ENCODE data around the gene PRRX2.

Gene PRRX2

DNA sequence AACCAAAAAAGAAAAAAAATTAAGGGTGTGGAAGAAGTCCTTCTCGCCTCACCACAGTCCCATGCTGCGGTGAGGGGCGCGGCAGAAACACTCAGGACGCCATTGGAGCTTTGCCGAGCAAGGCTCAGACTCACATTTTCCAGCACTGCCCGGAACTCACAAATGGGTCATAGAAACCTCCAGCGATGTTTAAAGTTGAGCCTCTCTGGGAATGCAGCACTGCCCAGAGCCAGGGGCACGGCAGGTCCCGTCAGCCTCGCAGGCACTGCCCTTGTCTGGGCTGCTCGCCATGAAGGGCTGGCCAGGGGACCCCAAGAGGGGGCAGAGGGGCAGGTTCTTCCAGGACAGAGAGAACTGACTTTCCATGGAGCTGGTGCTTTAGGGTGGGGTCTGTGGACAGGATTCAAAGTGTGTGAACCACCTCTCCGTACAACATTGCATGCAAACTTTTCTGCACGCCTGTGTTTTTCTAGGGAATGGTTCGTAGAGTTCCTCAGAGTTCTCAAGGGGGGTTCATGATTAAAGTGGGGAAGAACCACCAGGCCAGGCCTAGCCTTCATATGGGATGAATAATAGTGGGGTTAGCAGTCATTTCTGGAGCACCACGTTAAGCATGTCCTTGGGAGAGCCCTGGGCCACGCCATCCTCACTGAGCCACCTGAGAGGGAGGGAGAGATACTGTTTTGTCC lies 38.4 kb downstream of the PRRX2 start:
- DNase-seq = peak in 3 of 56 donors; percentile 9 to 25 (median 13)

DNA sequence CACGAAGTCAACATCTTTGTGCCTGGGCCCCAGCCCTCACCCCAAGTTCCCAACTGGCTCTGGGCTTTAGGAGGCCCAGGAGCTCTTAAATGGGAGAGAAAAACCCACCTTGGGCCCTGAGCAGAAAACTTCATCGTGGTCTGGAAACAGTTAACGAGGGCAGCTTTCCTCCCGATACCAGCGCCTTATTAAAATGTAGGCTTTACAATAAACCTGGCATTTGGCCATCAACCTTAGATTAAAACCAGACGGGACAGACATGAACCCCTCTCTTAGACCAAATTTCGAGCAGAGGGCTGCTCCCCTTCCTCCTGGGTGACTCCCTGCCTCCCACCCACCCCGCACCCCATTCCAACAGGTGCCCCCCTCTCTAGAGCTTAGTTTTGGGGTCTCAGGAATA lies 39.4 kb downstream of the PRRX2 start:
- DNase-seq = no peak

DNA sequence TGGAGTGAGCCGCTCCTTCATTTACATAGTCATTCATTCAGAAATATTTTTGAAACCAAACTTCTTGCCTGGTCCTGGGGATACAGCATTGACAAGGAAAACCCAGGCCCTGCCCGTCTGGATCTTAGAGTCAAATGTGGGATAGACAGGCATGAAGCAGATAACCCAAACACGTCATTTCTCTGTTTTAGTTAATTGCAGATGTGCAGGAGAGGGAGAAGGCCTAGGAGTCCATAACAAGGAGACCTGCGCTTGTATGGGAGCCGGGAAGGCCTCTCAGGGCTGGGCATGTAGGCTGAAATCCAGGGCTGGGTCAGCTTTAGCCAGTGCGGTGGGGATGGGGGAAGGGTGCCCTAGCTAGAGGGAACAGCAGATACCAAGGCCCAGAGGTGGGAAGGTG lies 43.3 kb downstream of the PRRX2 start:
- no peak for DNase-seq

DNA sequence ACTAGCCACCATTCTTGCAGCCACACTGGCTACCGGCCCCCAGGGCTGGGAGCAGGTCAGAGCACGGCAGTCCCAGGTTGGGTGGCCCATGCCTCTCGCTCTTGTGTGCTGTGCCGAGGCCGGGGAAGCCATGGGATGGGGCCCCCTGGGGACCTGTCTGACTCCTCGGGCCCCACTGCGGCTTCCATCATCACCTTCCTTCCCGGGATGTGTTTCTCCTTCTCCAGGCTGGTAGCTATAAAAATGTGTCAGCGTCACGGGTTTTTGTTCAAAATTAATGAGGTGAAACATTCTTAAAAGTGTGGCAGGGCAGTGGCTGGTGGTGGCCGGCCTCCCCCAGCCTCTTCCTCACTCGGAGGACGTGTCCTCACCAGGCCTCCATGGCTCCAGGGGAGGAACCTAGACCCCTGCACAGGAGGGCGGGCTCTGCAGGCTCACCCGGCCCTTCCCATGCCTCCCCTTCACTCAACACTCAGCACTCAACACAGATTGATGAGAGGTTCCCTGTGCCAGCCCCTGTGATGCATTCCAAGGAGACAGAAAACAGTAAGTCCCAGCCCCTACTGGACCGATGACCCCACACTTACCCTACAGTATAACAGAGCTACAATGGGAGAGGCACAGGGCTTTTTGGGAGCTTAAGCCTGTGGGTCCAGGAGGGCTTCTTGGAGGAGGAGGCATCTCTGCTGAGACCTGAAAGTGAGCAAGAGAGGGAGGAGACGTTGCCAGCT lies 44.2 kb downstream of the PRRX2 start:
- no peak for DNase-seq

DNA sequence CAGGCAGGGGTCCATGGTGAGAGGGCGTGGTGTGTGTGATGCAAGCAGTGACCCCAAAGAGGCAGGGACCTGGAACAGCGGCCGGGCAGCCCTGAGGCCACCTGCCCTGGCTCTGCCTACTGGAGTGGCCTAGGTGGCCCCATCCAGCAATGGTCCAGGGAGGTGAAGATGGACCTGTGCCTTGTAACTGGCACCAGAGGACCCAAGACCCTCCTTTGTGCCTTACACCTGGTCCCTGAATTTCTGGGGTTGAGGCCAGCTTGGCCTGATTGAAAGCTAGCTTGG lies 44.7 kb downstream of the PRRX2 start:
- DNase-seq = no peak

DNA sequence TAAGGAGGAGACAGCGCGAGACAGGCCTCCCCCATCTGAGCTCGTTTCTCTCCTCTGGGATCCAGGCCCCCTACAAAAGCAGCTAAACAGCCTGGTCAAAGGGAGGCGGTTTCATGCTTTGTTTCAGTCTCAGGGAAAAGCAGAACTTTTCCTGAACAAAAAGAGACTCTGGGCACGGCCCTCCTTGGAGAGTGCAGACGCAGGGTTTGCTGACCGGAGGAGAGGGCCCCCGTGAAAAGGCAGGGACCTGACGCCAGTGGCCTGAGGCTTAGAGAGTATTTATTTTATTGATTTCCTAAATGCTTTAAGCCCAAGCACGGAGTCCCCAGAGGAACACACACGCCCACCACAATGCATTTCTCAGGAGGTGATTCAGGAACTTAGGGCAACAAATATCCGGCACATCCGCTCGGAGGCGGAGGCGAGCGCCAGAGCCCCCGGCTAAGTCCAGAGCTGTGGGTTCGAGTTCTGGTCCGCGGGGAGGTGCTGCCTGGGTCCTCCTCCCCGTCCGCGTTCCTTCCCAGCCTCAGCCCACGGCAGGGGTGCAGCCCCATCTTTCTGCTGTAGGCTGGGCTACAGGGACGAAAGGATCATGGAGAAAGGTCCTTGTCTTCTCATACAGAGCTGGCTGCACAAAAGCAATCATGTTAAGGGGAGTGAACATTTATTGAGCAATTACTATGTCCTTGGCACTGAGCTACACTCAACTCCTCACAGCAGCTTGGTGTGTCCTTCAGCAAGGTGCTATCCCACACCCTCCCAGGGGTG lies 47.4 kb downstream of the PRRX2 start:
- DNase-seq = peak in 11 of 56 donors; percentile 3 to 60 (median 27)

DNA sequence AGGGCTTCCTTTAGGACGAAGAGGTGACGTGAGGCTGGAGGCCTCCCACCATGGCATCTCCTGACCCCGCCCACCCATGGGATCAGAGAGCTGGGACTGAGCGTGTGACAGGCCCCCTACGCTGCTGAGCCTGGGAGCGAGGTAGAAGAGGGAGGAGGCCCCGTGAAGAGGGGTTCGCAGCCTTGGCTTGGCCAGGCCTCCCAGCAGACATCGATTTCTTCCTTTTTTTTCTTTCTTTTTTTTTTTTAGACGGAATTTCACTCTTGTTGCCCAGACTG lies 47.9 kb downstream of the PRRX2 start:
- DNase-seq = no peak

DNA sequence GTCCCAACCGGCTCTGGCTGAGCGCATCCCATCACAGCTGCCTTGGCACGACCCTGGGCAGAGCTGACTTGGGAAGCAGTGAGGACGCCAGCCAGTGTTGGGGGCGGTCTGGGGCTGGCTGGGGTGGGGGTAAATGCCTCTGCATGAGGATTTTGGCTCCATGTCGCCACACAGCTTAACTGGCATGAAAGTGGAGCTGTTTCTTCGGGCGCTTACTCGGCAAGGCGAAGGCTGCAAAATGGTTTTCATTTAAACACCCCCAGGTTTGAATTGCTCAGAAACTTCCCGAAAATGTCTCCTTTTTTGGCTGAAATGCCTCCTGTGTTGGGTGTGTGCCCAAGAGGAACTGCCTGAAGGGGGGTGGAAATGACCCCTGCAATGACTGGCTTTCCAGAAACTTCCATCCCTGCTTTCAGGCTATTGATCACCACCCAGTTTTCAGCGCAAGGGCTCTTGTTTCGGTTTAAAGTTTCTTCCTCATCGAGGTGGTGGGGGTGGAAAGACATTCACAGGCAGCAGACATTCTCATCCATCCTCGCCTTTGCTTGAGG lies 49.1 kb downstream of the PRRX2 start:
- DNase-seq = peak in 12 of 56 donors; percentile 11 to 52 (median 24)

DNA sequence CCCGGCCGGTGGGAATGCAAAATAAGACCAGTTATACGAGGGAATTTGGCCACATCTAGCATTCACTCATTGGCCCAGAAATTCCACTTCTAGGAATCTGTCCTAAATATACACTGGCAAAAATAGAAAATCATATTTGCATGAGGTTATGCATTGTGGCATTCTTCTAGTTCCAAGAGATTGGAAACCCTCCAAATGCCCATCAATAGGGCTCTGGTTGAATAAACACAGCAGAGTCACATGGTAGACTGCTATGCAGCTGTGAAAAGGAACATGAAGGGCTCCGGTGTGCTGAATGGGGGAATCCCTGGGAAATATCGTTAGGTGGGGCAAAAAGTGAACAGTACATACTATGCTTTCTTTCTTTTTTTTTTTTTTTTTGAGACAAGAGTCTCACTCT lies 50.6 kb downstream of the PRRX2 start:
- no peak for DNase-seq

DNA sequence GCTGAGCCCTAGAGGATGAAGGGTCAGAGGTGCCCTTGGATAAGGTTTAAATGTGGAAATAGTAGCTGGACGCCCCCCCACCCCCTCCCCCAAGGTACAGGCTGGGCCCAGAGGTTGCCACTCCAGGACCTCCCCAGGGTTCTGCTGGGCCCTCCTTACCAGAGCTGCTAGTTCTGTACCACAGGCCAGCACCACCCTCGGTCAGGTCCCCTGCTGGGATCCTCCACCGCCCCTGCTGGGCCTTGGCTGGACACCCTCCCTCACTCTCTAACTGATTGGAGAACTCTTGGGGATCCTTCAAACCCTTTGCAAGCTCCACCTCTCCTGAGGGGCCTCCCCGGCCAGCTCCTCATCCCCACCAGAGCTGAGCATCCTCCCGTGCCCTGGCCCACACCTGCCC lies 52.5 kb downstream of the PRRX2 start:
- no peak for DNase-seq

DNA sequence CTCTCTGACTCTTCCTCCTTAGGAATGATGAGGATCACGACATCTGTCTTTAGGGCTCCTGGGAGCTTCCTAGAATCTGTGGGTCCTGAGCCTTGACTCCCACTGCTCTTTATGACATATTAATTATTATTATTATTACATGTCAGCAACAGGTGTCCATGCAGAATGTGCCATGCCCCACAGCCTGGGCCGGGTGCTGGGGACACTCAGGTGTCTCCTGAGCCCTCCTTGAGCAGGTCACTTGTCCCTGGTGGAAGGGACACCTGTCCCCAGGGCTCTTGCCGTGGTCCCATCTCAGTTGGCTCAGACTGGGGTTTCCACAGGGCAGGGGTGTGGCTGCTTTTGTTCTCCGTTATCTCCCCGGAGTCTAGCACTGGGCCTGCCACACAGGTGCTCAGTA lies 53.2 kb downstream of the PRRX2 start:
- DNase-seq = no peak

DNA sequence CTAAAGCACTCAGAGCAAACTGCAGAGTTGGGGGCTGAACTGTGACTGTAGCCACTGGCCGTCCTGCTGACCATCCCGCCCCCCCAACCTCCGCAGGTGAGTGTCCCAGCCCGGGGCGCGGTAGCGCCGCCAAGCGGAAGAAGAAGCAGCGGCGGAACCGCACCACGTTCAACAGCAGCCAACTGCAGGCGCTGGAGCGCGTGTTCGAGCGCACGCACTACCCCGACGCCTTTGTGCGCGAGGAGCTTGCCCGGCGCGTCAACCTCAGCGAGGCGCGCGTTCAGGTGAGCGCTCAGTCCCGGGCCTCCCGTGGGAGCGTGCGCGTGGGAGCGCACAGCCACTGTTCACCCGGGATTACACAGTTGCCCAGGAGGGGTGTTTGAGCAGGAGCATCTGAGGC lies 53.7 kb downstream of the PRRX2 start:
- DNase-seq = no peak

DNA sequence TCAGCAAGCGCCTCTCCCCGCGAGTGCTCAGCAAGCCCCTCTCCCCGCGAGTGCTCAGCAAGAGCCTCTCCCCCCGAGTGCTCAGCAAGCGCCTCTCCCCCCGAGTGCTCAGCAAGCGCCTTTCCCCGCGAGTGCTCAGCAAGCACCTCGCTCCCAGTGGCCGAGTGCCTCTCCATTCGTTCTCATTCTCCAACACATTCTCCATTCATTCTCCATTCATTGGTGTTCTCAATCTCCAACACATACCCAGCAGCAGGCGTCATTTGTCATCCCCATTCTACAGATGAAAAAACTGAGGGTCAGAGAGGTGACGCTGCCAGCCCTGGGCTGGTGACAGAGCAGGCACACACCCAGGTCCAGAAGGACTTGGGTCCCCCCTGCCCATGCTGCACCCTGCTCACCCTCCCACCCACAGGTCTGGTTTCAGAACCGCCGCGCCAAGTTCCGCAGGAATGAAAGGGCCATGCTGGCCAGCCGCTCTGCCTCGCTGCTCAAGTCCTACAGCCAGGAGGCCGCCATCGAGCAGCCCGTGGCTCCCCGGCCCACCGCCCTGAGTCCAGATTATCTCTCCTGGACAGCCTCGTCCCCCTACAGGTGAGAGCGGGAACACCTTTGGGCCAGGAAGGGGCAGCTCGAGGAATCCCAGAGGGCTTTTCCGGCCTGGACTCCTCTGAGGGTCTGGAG lies 54.9 kb downstream of the PRRX2 start:
- DNase-seq = no peak

DNA sequence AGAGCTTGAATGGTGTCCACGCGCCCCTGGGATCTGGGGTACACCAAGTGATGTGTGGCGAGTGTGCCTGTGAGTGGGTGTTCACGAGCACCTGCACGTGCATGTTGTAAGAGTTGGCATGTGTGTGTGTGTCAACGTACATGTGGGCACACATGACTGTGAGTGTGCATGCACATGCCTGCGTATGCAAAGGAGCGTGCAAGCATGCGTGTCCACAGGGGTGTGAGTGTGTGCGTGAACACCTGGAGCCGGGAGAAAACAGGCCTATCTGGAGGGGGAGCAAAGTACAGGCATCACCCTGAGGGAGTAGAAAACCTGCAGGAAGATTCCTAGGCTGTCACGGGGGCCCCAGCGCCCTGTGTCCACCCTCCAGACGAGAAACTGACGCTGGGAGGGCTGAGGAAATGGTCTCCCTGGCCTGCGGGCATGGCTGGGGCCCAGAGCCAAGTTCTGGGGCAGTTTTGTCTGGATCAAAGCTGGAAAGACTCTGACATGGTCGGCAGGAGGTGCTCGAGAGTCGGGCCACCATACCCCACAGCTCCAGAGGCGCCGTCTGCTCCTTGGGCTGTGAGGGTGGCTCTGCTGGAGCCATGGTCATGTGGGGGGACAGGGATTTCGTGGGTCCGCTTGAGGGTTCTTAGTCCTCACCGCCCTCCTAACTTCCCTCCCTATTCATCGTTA lies 55.6 kb downstream of the PRRX2 start:
- DNase-seq = no peak

DNA sequence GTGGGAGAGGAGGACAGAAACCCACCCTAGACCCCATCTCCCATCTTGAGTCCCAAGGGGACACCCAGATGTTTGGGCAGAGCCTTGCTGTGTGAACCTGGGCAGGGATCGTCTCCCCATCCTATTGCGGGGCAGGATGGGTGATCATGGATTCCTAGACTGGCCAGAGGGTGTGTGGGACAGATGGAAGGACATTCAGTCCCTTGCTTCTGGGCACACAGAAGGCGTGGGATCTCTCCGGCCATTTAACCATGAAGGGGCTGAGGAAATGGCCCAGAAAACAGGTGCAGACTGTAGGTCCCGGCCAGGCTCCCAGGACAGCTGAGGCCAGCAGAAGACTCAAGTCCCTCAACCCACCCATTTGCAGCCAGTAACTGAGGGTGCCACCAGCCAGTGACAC lies 57.5 kb downstream of the PRRX2 start:
- no peak for DNase-seq

DNA sequence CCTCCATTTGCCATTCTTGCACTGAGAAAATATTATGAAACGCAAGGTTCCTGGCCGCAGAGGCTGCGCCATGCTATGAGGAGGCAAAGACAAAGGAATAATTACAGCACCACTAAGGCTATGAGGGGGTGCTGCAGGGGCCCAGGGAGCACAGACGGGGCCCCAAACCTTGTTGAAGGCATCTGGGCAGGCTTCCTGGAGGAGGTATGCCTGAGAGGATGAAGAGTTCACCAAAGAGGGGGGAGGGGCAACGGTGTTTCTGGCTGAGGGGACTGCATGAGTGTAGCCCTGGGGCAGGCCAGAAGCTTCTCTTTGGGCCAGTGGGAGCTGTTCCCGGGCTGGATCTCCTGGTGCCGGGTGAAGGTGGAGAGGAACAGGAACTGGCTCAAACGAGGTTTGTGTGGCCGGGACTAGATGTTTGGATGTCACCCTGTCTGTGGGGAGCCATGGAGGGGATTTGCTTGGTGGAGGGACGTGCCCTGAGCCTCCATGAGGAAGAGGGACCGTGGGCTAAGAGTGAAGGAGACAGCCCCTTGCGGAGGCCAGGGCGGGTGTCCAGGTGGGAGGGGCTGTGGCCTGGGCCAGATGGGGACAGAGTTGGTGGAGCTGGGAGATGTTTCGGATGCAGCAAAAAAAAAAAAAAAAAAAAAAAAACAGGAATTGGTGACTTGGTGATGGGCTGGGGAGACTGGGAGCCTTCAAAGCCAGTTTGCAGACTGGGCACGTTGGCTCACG lies 59.2 kb downstream of the PRRX2 start:
- DNase-seq = no peak

DNA sequence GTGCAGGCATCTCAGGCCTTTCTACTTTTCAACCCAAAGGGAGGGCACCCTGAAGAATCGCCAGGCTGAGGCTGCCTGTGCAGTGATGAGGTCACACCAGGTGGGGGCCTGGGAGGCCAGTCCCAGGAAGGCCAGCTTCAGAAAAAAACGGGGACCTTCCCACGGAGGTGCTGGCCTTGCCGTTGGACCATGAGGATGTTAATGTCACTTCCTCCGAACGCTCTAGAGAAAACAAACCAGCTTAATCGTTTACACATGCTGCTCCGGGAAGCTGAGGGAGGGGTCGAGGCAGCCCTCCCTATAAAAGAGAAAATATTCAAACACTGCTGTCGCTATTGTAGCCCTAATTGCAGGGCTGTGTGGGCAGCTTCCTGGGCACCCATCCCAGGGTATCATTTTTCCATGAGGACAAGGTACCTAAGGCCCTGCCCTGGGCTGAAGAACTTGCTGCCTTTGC lies 60.4 kb downstream of the PRRX2 start:
- DNase-seq = peak in 2 of 56 donors; percentile 15 to 24

DNA sequence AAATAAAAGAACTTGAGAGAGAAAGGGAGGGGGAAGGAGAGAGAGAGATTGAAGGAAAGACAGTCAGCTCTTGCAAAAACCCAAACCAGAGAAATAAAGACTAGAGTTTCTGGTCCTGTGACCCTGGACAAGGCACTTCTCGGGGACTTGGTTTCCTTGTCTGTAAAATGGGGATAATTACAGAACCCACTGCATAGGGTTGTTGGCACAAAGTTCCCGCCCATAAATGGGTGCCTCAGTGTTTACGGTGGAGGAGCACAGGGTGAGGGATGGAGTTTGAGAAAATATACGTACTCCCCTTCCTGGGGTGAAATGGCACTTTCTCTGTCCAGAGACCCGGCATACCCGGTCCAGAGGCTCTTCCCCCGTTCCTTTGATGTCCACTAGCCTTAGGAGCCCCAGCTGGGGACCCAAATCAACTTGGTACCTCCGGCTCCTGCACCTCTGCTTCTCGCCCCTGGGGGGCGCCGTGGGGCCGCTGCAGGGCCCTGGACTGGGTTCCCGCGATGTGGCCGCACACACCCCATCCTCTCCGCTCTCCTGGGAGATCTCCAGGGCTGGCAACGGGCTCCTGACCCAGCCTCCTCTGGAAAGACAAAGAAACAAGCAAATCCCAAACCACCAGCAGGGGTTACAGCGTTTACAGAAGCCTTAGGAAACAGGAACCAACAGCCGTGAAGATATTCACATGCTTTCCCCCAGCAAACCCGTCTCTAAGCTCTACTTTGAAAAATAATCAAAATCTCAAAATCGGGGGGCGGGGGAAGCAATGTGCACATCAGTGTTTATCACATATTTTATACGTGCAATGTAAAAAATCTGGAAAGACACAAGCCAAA lies 61.1 kb downstream of the PRRX2 start:
- peak in 41 of 56 donors; percentile 4 to 72 (median 27) for DNase-seq

DNA sequence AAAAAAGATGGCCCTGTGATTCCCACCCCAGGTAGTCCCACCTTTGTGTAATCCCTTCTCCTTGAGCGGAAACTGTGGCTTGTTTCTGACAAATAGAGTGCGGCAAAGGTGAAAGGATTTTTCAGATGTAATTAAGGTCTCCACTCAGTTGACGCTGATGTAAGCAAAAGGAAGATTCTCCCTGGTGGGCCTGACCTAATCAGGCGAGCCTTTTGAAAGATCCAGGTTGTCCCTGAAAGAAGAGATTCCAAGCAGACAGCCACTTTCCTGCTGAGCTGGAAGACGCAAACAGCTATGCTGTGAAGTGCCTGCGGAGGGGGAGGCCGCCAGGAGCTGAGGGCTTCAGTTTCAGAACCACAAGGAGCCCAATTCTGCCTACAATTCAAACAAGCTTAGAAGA lies 63.3 kb downstream of the PRRX2 start:
- no peak for DNase-seq

All from nucleus accumbens (tissue), 56 donors.